ENCODE results near the gene ATXN1.

DNA sequence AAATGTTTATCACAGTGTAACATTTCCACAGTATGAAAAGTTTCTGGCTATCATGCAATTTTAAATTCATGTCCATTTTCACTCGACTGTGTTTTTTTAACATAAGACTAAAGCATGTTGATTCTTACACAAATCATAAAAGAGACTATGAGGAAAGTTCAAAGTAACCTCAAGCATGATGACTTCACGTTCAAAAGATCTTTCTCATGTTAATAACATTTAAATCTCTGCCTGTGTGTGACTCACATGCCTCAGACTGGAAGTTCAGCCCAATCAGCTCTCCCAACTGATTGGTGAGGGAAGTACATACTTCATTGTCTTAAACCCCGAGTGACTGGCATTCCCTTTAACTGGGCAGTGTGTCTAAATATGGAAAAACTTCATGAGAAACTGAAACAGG, 37.4 kb downstream of the ATXN1 start:
- no peak for TF ChIP-seq EP300 (IDR thresholded peaks at IDR 0.05)
- TF ChIP-seq, protein P1, sequence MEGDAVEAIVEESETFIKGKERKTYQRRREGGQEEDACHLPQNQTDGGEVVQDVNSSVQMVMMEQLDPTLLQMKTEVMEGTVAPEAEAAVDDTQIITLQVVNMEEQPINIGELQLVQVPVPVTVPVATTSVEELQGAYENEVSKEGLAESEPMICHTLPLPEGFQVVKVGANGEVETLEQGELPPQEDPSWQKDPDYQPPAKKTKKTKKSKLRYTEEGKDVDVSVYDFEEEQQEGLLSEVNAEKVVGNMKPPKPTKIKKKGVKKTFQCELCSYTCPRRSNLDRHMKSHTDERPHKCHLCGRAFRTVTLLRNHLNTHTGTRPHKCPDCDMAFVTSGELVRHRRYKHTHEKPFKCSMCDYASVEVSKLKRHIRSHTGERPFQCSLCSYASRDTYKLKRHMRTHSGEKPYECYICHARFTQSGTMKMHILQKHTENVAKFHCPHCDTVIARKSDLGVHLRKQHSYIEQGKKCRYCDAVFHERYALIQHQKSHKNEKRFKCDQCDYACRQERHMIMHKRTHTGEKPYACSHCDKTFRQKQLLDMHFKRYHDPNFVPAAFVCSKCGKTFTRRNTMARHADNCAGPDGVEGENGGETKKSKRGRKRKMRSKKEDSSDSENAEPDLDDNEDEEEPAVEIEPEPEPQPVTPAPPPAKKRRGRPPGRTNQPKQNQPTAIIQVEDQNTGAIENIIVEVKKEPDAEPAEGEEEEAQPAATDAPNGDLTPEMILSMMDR (IDR thresholded peaks at IDR 0.05) = no peak
- TF ChIP-seq POLR2A (IDR thresholded peaks at IDR 0.05) = no peak

Measured in gastroesophageal sphincter (tissue), 3 donors.